Activated naive CD4-positive, alpha-beta T cell (primary cell): ENCODE results near the gene PHTF2.
"Not testable (repeated sequence)": the region's sequence is repeated elsewhere in the genome, so short reads cannot be mapped to it uniquely, and the experiment has no call there.

Source experiments
- DNase-seq, 4 experiments: peaks; one replicate each; lab custom pipeline; 2025; lab: John Stamatoyannopoulos, UW

PHTF2 gene

DNA sequence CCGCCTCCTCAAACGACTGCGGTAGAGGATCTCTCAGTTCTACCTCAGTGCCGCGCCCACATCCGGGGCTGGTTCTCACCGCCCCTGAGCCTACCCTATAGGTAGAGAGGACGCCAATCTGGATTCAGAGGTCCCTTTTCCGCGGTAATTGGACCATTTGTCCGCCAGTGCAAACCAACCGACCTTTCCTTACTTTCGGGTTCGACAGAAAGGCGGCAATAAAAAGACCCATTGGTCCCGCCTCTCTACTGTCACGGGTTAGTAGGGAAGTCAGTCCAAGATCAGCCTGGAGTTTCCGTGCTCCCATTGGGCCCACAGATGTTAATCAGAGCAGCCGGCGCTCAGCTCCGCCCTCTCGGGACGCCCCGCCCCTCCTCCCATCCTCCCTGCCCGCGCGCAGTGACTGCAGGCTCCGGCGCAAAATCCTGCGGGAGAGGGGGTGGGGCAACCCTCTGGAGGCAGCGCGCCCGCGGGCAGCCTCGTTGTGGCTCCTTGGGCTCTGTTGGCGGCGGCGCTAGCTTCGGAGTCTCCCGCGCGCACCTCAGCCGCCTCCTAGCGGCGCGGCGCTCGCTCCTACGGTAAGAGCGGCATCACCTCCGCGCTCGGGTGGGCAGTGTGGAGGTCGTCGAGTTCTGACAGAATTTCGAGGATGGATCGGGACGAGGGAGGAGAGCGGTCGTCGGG lies at the start of gene PHTF2, which contains the start of gene TMEM60:
TSS of gene PHTF2 (plus strand) at position 380 of the 684 bp plus-strand sequence.
TSS of gene TMEM60 (minus strand) at position 41 of the 684 bp plus-strand sequence. CDS start 4,061 bp downstream, outside the sequence.
- DNase-seq = peak; percentile 83 to 92 (median 90)

GRCh38 chr7:77752016-77752415 lies 46.6 kb upstream of the PHTF2 start:
- no peak for DNase-seq

DNA sequence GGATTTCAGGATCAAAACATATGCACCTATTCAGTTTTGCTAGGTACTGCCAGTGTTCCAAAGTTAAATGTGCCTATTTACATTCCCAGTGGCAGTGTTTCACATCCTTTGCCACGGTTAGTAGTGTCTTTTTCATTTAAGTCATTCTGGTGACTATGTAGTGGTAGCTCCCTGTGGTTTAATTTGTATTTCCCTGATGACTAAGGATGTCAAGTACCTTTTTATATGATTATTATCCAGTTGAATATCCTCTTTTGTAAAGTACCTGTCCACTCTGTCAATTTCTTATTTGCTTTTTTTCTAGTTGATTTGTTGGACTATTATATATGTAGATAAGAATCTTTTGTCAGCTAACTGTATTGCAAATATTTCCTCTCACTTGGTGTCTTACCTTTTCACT lies 45.4 kb upstream of the PHTF2 start:
- DNase-seq = no peak

- DNase-seq = no peak
Observed at GRCh38 chr7:77757589-77757988, 41.0 kb upstream of the PHTF2 start.

GRCh38 chr7:77759294-77759889 lies 39.2 kb upstream of the PHTF2 start:
- DNase-seq = peak in 3 of 4 experiments; percentile 20 to 39 (median 27)

DNA sequence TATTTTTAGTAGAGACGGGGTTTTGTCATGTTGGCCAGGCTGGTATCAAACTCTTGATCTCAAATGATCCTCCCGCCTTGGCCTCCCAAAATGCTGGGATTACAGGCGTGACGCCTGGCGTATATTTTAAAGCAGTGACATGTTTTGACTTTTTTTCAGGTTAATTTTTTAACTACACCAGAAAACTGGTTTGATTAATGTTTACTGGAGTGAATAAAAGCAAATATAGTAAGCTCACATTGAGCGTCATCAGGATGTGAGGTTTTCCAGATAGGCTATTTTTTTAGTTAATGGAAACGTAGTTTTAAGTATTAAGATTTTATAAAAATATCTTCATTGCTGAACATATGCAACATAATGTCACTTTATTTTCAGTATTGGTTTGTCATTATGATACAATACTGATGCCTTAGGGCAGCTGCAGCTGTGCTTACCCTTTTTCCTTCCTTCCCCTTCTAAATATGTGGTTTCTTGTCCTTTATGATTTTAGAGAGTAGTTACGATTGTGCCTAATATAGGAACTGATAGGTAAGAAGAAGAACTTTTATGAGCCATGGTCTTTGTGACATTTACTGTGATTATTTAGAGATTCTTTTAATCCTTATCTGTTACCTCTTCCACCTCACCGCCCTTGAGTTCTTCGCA lies 37.6 kb upstream of the PHTF2 start:
- DNase-seq = no peak

- no peak for DNase-seq
Observed at GRCh38 chr7:77765481-77765880, 33.1 kb upstream of the PHTF2 start.

DNA sequence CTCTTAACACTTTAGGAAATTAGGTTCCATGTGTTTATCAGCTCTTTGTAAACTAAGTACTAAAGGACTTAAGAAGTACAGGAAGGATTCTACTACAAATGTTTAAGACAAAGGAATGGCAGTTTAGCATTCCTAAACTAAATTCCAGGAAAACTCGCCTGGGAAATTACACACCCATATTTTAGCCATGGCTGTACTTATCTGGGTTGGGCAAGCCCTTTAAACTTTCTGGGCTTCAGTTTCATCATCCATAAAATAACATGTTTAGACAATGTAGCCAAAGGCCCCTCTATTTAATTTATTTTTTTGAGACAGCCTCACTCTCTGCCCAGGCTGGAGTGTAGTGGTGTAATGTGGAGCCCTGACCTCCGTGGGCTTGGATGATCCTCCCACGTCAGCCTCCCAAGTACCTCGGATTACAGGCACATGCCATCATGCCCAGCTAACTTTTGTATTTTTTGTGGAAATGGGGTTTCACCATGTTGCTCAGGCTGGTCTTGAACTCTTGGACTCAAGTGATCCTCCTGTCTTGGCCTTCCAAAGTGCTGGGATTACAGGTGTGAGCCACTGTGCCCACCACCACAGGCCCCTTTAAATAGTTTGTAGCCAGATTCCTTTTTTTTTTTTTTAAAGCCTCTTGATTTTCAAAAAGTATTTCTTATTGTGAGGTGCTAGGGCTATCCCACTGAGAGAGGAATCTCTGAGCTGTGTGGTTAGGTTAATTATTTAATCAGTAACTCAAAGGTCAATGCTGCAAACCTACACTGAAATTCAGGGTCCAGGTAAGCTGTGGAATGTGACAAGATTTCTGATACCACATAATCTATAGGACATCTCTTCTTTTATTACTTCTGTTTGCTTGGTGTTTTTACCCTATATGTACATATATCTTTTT lies 32.4 kb upstream of the PHTF2 start:
- DNase-seq = no peak

DNA sequence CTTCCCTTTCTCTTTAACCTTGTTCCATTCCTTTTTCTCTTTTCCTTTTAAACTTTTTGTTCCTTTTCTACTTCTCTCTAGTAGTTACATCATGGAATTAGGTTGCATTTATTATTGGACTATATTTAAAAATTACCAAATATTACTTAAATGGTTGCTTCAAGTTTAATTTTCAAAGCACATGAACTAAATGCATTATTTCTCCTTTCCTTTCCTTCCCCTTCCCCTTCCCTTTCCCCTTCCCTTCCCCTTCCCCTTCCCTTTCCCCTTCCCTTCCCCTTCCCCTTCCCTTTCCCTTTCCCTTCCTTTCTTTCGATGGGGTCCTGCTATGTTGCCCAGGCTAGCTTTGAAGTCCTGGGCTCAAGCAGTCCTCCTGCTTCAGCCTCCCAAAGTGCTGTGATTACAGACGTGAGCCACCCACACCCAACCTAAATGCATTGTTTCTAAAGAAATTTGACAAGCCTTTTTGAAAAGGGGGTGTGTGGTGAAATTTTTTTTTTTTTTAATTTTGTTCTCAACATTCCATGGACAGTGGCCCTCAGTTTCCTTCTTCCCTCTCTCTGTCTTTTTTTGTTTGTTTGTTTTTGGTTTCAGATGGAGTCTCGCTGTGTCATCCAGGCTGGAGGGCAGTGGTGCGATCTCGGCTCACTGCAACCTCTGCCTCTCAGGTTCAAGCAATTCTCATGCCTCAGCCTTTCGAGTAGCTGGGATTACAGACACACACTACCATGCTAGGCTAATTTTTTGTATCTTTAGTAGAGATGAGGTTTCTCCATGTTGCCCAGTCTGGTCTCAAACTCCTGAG lies 31.6 kb upstream of the PHTF2 start:
- DNase-seq = no peak

- DNase-seq = no peak
Observed at GRCh38 chr7:77770316-77770715, 28.3 kb upstream of the PHTF2 start.

GRCh38 chr7:77771901-77772300 lies 26.7 kb upstream of the PHTF2 start:
- no peak for DNase-seq

DNA sequence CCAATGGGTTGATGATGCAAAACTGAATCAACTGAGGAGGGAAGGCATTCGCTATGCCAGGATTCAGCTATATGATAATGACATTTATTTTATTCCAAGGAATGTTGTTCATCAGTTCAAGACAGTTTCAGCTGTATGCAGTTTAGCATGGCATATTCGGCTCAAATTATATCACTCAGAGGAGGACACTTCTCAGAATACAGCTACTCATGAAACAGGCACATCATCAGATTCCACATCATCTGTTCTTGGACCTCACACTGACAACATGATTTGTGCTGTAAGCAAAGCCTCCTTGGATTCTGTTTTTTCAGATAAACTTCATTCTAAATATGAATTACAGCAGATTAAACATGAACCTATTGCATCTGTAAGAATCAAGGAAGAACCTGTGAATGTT lies 20.0 kb upstream of the PHTF2 start:
- DNase-seq = no peak

DNA sequence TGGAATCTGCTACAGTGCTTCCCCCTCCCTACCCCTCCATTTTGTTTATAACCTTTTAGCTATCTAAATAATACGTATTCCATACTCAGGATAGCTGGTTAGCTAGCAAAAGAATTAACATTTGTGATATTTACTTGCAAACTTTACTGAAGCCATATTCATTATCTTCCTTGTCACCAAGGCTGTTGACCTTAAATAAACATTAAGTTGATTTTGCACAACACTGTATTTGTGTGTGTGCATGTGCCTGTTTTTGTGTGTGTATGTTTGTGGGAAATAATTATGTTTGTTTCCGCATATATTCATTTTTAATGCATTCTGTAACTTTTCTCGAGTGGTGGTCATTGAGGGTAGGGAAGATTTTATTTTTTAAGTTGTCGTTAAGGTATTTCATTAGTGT lies 16.2 kb upstream of the PHTF2 start:
- no peak for DNase-seq

- no peak for DNase-seq
Observed at GRCh38 chr7:77783111-77783510, 15.5 kb upstream of the PHTF2 start.

- no peak for DNase-seq
Observed at GRCh38 chr7:77783545-77783944, 15.0 kb upstream of the PHTF2 start.

GRCh38 chr7:77784426-77784825 lies 14.1 kb upstream of the PHTF2 start:
- DNase-seq = not testable (repeated sequence)

DNA sequence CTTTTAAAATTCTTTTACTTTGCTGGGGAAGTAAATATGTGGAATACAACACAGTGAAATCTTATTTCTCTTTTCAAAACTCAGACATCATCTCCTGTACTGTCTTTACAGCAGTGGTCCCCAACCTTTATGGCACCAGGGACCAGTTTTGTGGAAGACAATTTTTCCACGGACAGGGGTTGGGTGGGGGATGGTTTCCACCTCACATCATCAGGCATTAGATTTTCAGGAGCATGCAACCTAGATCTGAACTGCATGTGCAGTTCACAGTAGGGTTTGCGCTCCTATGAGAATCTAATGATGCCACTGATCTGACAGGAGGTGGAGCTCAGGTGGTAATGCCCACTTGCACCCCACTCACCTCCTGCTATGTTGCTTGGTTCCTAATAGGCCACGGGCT lies 12.6 kb upstream of the PHTF2 start:
- no peak for DNase-seq

- DNase-seq = no peak
Observed at GRCh38 chr7:77786741-77787140, 11.8 kb upstream of the PHTF2 start.

GRCh38 chr7:77788327-77788902 lies 10.2 kb upstream of the PHTF2 start:
- no peak for DNase-seq

DNA sequence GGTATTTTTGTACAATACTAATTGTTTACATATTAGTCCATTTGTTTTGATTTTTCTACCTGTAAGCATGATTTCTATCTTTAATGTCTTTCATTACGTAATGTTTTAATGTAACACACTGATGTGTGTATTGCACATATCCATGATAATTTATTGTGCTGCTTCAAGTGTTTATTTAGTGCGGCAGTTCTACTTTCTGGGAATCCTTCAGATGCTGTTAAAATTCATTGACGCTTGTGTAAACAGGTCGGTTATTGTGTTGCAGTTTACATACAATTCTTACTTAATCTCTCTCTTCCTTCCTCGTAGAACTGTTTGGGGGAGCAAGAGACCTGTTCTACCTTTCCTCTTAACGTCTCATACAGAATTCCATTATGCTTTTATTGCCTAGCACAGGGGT lies 7.2 kb upstream of the PHTF2 start:
- DNase-seq = no peak

GRCh38 chr7:77791956-77792355 lies 6.6 kb upstream of the PHTF2 start:
- no peak for DNase-seq
